Purkinje cell (primary cell): ENCODE measurements around the gene KCNA2. TPM values are rescaled to one million over a fixed set of nuclear protein-coding genes. Genes with fewer than 3 reads are reported as not detected.

ENCODE experiments used
- polyA plus RNA-seq: library from polyadenylated mRNA; unstranded; fragments of >200 nt; fragmentation: Nextera tagmentation; gene quantifications from 2 replicates; pipeline ENCODE4 v1.2.1, GENCODE V29; 2014

Gene KCNA2
- 55.5 and 87.7 TPM in 2 replicates for polyA plus RNA-seq

DNA sequence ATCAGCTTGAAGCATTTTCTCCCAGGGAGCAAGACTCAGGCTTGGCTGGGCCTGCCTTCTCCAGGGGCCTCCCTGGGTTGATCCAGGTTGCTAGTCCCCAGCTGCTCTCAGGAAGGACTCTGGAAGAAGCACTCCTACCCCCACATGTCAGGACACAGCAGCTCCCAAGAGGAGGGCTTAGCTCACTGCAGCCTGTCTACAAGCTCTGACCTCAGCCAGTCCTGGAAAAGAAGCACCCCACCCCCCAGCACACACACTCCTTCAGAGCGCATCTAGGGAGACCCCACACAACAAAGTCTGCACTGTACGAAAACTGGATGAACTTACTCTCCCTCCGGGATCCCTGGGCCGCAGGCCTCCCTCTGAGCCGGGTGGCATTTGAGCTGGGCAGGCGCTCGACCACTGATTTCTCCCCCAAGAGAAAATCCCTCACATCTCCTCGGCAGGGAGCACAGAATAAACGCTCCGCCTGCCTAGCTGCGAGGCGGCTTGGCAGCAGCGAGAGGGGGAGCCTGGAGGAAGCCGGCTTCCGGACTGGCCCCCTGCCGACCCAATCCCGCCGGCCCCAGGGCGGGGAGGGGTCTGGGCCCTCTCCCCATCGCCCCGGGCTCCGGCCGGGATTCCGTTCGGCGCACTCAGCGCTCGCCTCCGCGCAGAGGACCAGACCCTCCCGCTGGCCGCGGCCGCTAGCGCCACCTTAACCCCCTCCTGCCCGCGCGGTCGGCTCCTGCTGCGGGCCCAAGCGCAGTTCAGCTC is at the start of gene KCNA2:
KCNA2 (minus strand) TSS at position 458 of the 756 bp plus-strand sequence. CDS start 1,576 bp downstream, outside the sequence.

Other genes with a start within 250 kb of the KCNA2 start
- 1.3 TPM in 1 of 2 replicates, not detected in the other for gene SLC16A4, start 215.3 kb downstream of the KCNA2 start, polyA plus RNA-seq
- gene LAMTOR5, start 198.7 kb downstream of the KCNA2 start, polyA plus RNA-seq: 818 and 849 TPM in 2 replicates
- gene PROK1, start 155.2 kb downstream of the KCNA2 start, polyA plus RNA-seq: not detected in 2 replicates
- not detected in 2 replicates for gene KCNA10, start 87.2 kb downstream of the KCNA2 start, polyA plus RNA-seq
- gene KCNA3, start 68.6 kb upstream of the KCNA2 start, polyA plus RNA-seq: not detected in 2 replicates